Suppressor macrophage treated with lipopolysaccharide for 4 hours (primary cell): Measurements from ENCODE around the gene RAPGEF1.

ENCODE experiments used
- DNase-seq: peaks from one replicate; pipeline ENCODE4 v3.0.0-alpha.2; 2020

The RAPGEF1 gene

DNA sequence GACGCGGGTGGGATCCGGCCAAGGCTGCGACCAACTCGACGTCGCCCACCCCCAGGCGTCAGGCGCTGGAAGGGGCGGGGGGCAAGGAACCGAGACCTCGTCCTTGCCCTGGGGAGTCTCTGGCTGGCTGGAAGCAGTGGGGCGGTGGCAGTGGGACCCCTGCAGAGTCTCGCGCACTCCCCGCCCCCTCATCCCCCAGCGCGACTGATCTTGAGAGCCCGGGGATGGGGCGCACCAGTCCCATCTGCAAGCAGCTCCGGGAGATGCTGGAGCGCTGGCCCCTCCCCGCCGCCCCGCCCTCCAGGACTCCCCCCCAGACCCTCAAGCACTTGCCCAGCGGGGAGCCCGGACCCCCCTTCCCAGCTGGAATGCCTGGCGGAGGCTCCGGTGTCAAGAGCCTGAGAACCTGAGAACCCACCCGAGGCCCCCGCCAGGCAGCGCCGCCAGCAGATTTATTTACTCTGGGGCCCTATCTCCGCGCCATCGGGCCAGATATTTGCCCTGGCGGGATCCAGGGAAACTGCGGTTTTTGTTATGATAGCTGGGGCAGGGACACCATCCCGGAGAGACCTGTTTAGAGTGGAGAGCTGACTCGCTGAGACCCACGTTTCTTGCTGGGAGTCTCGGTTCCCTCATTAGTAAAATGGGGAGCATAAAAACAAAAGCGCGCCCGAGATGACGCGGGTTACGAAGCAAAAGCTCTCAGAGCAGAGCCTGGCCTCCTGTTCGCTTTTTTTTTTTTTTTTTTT lies 193.4 kb downstream of the RAPGEF1 start:
- no peak for DNase-seq

DNA sequence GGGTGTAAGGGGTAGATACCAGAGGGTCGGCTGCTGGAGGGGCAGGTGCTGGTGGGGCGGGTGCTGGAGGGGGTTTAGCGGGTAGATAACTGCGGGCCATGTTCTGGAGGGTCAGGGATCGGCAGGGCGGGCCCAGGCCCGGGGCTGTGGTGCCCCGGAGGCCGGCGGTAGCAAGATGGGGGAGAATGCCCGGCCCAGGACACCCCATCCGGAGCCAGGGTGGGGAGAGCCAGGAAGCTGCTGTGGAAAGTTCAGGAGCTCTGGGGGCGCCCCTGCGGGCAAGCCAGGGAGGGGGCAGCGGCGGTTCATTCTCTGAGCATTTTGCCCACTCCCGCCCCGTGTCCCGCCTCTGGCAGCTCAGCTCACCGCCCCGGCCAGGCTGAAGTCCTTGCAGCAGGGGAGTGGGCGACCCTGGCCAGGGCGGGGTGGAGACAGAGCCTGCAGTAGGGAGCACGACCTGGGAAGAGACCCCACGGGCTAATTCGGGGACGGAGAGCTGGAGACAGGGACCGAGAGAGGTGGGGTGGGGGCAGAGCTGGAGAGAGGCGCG lies 194.0 kb downstream of the RAPGEF1 start:
- no peak for DNase-seq

DNA sequence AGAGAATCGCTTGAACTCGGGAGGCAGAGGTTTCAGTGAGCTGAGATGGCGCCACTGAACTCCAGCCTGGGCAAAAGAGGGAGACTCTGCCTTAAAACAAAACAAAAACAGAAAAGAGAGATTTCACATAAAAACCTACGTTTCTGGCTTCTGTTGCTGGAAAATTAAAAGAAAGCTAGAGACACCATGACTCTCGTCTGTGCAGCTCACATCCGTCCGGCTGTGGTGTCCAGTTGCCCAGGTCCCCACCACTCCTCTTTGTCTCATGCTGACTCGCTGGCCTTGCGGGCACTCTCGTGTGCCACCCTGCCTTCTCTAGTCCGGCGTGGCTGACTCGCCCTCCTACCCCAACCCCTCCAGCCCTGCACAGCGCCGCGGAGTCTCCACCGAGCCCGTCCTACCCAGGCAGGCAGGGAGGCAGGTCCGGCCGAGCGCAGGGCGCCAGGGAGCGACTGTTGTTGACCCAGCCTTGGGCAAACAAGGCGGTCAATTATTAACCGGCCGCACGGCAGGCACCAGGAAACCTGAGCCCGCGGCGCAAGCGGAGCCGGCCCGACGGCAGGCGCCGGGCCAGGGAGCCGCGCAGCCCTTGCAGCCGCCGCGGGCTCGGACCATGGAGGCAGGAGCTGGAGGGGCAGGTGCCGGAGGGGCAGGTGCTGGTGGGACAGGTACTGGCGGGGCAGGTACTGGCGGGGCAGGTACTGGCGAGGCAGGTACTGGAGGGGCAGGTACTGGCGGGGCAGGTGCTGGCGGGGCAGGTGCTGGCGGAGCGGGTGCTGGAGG lies 194.7 kb downstream of the RAPGEF1 start, which contains the start of gene PRRT1B:
Gene PRRT1B, plus strand, starts transcription at position 521 of the 783 bp plus-strand sequence. Its CDS starts 93 bp downstream, at position 614.
- DNase-seq, result no peak

DNA sequence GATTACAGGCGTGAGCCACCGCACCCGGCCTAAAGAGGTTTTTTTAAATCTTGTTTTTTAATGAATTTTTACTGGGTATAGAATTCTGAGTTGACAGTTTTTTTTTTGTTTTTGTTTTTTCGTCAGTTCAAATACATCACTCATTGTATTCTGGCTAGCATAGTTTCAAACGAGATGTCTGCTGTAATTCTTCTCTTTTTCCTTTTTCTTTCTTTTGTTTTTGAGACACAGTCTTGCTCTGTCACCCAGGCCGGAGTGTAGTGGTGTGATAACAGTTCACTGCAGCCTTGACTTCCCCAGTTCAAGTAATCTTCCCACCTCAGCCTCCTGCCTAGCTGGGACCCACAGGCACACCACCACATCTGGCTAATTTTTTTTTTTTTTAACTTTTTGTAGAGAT lies 196.7 kb downstream of the RAPGEF1 start:
- DNase-seq, result no peak

DNA sequence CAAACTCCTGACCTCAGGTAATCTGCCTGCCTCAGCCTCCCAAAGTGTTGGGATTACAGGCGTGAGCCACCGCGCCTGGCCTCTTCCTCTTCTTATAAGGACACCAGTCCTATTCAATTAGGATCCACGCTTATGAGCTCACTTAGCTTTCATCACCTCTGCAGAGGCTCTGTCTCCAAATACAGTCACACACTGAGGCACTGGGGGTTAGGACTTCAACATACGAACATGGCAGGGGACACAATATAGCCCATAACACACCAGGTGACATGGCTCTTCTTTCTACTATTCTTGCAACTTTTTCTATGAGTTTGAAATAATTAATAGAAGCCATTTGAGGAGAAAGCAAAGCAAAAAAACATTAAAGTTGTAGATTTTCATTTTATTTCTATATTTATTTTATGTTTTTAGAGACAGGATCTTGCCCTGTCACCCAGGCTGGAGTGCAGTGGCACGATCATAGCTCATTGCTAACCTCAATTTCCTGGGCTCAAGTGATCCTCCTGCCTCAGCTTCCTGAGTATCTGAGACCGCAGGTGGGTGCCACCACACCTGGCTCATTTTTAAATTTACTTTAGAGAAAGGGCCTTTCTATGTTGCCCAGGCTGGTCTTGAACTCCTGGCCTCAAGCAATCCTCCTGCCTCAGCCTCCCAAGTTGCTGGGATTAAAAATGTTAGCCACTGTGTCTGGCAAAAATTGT lies 200.5 kb downstream of the RAPGEF1 start:
- no peak for DNase-seq

DNA sequence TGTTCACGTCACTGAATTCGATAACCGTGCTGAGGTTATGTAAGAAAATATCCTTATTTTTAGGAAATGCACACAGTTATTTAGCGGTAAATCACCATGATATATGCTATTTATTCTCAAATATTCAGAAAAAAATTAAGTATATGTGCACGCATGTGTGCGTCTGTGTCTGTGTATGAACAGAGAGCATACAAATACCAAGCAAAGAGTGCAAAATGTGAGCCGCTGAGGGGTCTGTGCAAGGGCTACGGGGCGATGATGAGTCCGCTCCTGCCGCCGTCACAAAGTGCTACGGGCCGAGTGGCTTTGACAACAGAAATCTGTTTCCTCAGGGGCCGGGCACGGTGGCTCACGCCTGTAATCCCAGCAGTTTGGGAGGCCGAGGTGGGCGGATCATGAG lies 201.9 kb downstream of the RAPGEF1 start:
- DNase-seq, result no peak

DNA sequence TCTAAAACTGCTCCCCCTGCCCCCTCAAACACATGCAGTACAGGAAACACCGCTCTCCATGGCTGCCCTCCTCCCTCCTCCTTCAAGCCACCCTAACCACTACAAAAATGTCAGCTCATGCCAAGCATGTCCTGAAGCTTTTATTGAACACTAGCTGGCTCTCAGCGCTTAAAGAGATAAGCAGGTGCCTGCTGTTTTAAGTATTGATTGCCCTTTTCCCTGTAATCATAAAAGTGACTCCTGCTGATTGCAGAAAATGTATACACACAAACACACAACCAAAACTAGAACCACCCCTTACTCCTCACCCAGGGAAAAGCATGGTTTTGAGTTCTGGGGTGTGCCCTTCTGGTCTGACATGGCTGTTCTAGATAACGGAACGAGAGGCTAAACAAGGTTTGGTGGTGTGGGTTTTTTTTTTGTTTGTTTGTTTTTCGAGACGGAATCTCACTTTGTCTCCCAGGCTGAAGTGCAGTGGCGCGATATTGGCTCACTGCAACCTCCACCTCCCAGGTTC lies 205.1 kb downstream of the RAPGEF1 start:
- DNase-seq, result no peak

DNA sequence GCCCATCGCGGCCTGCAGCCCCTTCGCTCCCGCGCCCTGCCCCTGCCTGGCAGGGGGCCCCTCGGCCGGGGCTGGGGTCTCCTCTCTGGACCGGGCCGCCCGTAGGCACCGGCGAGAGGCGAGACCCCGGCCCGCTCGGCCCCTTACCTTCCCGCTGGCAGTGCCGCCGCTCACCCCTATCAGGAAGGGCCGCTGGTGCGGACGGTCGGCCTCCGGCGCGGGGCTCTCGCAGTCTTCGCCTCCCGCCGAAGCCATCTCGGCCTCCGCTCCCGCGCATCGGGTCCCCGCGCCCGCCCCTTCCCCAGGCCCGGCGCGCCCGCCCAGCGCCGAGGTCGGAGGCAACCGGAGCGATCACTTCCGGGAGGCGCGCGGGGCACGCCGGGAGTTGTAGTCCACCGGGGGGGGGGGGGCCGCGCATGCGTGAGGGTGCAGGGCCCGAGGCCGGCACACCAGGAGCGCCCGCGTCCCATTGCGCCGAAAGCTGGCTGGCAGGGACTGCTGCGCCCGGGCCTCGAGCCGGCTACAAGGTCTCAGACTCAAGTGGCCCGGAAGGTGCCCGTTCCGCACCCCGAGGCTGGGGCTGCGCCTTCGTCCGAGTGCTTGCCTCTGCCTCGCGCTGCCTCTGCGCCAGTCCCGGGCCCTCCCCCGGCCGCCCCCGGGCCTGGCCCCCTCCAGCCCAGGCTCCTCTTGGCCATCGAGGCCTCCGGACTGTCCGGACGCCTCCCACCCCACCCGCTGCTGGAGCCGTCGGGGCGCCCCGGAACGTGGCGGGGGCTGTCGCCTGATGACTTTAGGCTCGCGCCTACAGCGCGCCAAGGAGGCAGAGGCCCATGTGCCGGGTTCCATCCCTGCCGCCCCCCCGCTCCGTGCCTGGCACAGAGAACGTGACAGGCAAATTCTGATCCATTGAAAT lies 208.7 kb downstream of the RAPGEF1 start, which contains the start of gene UCK1:
Gene UCK1, minus strand, starts transcription at position 344 of the 913 bp plus-strand sequence. Its CDS starts 89 bp downstream, at position 255.
- peak; percentile 90 for DNase-seq

DNA sequence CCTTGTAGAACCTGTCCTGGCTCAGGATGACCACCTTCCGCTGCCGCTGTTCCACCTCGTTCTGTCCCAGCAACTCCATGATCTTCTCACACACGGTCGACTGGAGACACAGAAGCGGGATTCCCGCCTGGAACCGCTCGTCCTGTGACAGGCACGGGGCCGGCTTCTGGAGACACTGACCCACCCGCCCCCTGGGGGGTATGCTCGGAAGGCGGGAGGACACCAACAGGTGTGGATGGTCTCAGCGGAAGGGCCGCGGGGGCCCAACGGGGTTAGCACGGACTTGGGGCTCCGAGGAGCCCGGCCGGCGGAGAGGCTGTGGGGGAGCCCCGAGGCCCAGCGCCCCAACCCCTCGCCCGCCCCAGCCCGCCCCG lies 209.3 kb downstream of the RAPGEF1 start:
- DNase-seq, result peak; percentile 38

DNA sequence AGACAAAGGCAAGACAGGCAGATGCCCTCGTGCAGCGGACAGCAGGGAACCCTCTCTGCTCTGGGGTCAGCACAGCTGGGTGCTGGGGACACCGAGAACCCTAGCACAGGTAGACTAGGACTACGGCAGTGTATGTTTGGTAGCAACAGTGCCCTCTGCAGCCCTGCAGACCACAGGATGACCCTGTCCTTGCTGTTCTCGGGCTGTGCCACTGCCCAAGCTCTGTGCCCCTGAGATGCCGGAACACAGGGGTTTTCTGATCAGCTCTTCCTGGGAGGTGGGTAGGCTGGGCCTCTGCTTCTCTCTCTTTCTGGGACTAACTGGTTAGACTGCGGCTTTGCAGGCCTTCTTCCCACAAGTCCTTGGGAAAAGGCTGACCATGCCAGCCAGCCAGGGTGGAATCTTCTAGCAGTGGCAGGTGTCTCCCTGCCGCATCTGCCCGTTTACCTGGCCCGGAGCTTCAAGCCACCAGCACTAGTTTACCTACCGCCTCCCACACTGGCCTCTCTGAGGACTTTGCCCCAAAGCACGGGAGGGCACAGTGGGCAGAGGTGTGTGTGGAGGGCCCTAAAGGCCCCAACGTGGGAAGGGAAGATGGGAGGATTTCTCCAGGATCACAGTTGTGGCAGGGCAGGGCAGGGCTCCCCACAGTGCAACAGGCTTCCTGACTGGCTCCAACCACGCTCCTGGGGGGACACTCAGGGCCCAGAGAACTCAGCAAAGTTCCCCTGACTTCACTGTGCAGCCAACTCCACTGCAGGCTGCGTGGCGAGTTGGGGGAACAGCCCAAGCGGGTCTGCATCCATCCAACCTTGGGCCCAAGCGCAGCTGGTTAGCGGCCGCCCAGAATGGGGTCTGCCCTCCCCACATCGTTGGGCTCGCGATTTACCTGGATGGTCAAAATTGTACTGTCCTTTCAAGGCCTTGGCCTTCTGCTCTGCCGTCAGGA lies 210.0 kb downstream of the RAPGEF1 start:
- no peak for DNase-seq

DNA sequence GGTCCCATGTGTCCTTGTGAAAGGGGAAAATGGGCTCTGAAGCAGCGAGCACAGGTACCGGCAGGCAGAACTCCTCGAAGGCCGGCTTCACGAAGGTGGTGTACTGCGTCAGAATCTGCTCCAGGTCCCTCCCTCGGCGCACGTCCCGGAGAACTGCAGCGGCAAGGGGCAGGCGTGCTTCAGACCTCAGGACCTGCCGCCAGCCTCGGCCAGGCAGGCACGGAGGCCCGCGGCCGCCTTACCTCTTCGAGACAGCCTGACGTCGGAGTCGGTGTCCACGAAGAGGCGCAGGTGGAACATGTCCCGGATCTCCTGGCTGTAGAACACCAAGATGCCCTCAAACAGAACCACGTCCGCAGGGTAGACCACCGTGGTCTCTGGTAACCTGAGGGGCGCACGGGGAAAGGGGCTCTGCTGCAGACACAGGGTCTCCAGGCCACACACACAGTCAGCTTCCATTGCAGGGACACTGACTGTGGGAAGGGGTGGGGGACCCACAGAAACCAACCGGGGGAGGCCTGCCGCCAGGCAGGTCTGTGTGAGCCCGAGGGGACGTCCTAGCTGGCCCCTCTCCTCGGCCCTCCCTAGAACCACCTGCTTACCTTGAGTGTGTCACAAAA lies 210.9 kb downstream of the RAPGEF1 start:
- DNase-seq, result no peak

DNA sequence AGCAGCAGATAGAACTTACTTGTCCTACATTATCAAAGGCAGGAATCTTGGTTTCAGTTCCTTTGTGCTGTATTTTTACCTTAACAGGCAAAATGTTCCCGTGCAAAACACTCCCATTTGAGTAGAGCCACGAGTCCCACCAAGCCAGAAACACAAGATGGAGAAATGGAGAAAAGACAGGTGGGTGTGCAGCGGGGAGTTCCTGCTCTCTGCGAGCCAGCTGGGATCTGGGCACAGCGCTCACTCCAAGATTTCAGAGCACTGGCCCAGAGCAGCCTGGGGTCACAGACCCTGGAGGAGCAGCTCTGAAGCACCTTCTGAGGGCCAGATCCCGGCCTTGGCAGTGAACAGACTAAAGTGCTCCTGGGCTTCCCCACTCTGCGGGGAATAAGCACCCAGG lies 211.7 kb downstream of the RAPGEF1 start:
- DNase-seq, result no peak
